ENCODE data around the gene C2CD4A. TPM values are rescaled to one million over a fixed set of nuclear protein-coding genes. Genes with fewer than 3 reads are reported as not detected.

C2CD4A gene
- total RNA-seq, 1 donor from 2014 or later = not detected

DNA sequence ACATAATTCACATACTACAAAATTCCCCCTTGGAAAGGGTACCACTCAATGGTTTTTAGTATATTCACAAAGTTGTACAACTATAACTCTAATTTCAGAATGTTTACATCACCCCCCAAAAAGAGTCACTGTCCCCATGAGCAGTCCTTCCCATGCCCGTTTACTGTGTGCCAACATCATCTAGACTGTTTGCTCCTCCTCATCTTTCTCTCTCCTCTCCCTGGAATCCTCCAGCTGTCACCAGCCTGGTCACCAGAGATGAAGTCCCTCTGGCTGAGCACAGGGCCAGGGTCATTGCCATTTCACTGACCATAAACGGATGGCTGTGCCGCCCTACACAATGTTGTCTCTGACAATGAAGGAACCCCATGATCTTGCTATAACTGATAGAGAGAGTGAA is 53.1 kb downstream of the C2CD4A start:
- no peak for DNase-seq (ENCODE audit: low spot score in 2 of 2, unreplicated experiment in 2 of 2)
- TF ChIP-seq, protein P1, sequence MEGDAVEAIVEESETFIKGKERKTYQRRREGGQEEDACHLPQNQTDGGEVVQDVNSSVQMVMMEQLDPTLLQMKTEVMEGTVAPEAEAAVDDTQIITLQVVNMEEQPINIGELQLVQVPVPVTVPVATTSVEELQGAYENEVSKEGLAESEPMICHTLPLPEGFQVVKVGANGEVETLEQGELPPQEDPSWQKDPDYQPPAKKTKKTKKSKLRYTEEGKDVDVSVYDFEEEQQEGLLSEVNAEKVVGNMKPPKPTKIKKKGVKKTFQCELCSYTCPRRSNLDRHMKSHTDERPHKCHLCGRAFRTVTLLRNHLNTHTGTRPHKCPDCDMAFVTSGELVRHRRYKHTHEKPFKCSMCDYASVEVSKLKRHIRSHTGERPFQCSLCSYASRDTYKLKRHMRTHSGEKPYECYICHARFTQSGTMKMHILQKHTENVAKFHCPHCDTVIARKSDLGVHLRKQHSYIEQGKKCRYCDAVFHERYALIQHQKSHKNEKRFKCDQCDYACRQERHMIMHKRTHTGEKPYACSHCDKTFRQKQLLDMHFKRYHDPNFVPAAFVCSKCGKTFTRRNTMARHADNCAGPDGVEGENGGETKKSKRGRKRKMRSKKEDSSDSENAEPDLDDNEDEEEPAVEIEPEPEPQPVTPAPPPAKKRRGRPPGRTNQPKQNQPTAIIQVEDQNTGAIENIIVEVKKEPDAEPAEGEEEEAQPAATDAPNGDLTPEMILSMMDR (IDR thresholded peaks at IDR 0.05; ENCODE audit: unreplicated experiment) = no peak
- peaks cover 3% of the 10 kb centered on the region for H3K27me3 Mint-ChIP-seq (ENCODE audit: low read depth)
- no peaks in the 10 kb centered on the region for H3K36me3 Mint-ChIP-seq
- H3K9me3 Mint-ChIP-seq = no peaks in the 10 kb centered on the region
- no peak overlapping the region for H3K27ac Mint-ChIP-seq
- no peak overlapping the region for H3K4me3 Mint-ChIP-seq
- peaks cover 2% of the 10 kb centered on the region for H3K4me1 Mint-ChIP-seq

Other genes starting within 250 kb of the C2CD4A start
- 42.8 to 44.9 TPM (median 44.7 TPM) in 3 replicates for gene VPS13C, start 6.5 kb upstream of the C2CD4A start, total RNA-seq
- not detected in 3 replicates for gene C2CD4B, start 98.3 kb downstream of the C2CD4A start, total RNA-seq

Measured in mesothelial cell of epicardium (in vitro differentiated cells).